Astrocyte of the spinal cord (primary cell): ENCODE results near the gene MB21D2.
"Not testable (repeated sequence)": the region's sequence is repeated elsewhere in the genome, so short reads cannot be mapped to it uniquely, and the experiment has no call there.

Experiments
- DNase-seq: peaks from one replicate; pipeline ENCODE4 v3.0.0; 2011; ENCODE audit warnings: low read depth, low spot score
- H3K4me3 ChIP-seq: 2 replicates; pipeline ENCODE4 v1.5.1; 2011; ENCODE audit warnings: low read depth, mild to moderate bottlenecking, low read length, moderate library complexity
- in situ Hi-C: cut with HindIII; loops from 2 replicates; pipeline ENCODE4 v1.10.0; 2017; ENCODE audit warnings: low sequenced_read_pairs
- TF ChIP-seq, protein P1 (sequence below): IDR thresholded peaks from 2 replicates; pipeline ENCODE4 v1.5.1; 2012; ENCODE audit warnings: low read depth, mild to moderate bottlenecking, low read length, inconsistent platforms

MB21D2 gene

DNA sequence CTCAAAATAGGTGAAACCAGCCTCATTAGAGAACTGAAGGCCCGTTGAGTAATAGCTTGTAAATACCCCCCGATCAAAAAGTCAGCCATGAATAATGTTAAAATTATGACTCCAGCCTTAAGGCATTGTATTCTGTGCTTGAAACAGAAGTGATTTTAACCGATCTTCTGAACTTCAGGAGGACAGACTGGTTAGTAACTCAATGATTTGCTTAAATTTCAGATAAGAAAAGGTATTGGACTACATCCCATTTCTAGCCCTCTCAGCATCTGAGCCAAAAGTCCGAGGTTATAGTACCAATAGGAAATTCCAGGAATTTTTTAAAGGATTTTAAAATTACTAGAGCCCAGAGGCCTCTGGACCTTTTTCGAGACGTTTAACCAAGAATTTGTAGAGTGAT is 122.6 kb downstream of the MB21D2 start:
- in situ Hi-C loops: no loop called here
- TF ChIP-seq, protein P1, sequence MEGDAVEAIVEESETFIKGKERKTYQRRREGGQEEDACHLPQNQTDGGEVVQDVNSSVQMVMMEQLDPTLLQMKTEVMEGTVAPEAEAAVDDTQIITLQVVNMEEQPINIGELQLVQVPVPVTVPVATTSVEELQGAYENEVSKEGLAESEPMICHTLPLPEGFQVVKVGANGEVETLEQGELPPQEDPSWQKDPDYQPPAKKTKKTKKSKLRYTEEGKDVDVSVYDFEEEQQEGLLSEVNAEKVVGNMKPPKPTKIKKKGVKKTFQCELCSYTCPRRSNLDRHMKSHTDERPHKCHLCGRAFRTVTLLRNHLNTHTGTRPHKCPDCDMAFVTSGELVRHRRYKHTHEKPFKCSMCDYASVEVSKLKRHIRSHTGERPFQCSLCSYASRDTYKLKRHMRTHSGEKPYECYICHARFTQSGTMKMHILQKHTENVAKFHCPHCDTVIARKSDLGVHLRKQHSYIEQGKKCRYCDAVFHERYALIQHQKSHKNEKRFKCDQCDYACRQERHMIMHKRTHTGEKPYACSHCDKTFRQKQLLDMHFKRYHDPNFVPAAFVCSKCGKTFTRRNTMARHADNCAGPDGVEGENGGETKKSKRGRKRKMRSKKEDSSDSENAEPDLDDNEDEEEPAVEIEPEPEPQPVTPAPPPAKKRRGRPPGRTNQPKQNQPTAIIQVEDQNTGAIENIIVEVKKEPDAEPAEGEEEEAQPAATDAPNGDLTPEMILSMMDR: no peak
- no peak for DNase-seq
- no peak overlapping the region for H3K4me3 ChIP-seq

- in situ Hi-C loops: no loop called here
Measured at GRCh38 chr3:192794216-192794615, 123.4 kb downstream of the MB21D2 start.

DNA sequence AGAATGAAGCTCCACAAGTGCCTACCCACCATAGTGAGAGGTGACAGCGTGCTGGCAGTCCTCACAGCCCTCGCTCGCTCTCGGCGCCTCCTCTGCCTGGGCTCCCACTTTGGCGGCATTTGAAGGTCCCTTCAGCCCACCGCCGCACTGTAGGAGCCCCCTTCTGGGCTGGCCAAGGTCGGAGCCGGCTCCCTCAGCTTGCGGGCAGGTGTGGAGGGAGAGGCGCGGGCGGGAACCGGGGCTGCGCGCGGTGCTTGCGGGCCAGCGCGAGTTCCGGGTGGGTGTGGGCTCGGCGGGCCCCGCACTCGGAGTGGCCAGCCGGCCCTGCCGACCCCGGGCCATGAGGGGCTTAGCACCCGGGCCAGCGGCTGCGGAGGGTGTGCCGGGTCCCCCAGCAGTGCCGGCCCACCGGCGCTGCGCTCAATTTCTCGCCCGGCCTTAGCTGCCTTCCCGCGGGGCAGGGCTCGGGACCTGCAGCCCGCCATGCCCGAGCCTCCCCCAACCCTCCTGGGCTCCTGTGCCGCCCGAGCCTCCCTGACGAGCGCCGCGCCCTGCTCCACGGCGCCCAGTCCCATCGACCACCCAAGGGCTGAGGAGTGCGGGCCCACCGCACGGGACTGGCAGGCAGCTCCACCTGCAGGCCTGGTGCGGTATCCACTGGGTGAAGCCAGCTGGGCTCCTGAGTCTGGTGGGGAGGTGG is 128.7 kb downstream of the MB21D2 start:
- DNase-seq, in situ Hi-C loops, H3K4me3 ChIP-seq: not testable (repeated sequence)

More at GRCh38 chr3:192794216-192794615, 123.4 kb downstream of the MB21D2 start:
- DNase-seq: no peak
- H3K4me3 ChIP-seq: no peak overlapping the region
- TF ChIP-seq, protein P1: no peak

DNA sequence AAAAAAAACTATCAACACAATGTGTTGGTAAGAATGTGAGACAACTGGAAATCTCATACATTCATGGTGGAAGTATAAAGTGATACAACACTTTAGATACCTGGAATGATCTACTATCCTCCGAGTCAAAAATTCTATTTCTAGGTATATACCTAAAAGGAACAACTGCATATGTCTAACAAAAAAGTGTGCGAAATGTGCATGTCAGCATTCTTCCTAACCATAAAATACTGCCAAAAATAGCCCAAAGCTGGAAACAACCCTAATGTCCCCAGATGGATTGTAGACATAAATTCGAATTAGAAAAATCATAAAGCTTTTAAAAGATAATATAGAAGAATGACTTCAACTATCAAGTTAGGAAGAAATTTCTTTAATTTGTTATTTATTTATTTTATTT is 139.1 kb downstream of the MB21D2 start:
- DNase-seq: no peak
- in situ Hi-C loops: no loop called here
- TF ChIP-seq, protein P1: no peak
- no peak overlapping the region for H3K4me3 ChIP-seq

DNA sequence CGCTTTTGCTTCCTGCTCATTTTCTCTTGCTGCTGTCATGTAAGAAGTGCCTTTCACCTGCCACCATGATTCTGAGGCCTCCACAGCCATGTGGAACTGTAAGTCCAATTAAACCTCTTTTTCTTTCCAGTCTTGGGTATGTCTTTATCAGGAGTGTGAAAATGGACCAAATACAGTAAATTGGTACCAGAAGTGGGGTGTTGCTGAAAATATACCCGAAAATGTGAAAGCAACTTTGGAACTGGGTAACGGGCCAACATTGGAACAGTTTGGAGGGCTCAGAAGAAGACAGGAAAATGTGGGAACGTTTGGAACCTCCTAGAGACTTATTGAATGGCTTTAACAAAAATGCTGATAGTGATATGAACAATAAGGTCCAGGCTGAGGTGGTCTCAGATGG is 143.3 kb downstream of the MB21D2 start:
- DNase-seq, in situ Hi-C loops: not testable (repeated sequence)

GRCh38 chr3:192772240-192772894 is 145.3 kb downstream of the MB21D2 start:
- H3K4me3 ChIP-seq: no peak overlapping the region
- in situ Hi-C loops: no loop called here
- peak; percentile 14 for DNase-seq

More for the DNA sequence above, 143.3 kb downstream of the MB21D2 start:
- not testable (repeated sequence) for H3K4me3 ChIP-seq

DNA sequence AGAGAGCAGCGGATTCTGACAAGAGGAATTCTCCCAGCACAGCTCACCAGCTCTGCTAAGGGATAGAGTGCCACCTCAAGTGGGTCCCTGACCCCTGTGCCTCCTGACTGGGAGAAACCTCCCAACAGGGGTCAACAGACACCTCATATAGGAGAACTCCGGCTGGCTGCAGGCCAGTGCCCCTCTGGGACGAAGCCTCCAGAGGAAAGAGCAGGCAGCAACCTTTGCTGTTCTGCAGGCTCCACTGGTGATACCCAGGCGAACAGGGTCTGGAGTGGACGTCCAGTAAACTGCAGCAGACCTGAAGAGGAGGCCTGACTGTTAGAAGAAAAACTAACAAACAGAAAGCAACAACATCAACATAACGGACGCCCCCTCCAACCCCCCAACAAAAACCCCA is 159.0 kb downstream of the MB21D2 start:
- no peak overlapping the region for H3K4me3 ChIP-seq
- in situ Hi-C loops: no loop called here

More at GRCh38 chr3:192772240-192772894, 145.3 kb downstream of the MB21D2 start:
- TF ChIP-seq, protein P1: peak; percentile 41

More for the DNA sequence above, 159.0 kb downstream of the MB21D2 start:
- TF ChIP-seq, protein P1: no peak
- DNase-seq: no peak
